Measurements from ENCODE around the gene NPAS3. TPM values are rescaled to one million over a fixed set of nuclear protein-coding genes. Genes with fewer than 3 reads are reported as not detected.

NPAS3 gene
- total and polyA plus RNA-seq, 2 of the 8 experiments (the other 6 are each of a cell fraction or from before 2014, with no cell fraction given) = 0.11 to 0.60 TPM

DNA sequence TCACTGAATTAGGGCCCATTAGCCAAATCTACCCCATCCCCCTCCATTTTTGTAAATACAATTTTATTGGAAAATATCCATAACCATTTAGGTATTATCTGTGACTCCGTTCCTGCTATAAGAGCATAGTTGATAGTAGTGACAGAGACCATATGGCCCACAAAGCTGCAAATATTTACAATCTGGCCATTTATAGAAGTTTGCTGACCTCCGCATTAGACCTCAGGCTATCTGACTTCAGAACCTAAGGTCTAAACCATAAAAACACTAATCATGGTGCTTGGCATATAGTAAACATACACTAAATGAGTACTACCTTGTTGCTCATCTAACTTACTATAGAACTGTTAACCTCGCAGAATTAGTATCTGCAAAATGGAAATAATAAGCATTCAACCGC lies 124.8 kb downstream of the NPAS3 start (continued):
- TF ChIP-seq, protein P1, sequence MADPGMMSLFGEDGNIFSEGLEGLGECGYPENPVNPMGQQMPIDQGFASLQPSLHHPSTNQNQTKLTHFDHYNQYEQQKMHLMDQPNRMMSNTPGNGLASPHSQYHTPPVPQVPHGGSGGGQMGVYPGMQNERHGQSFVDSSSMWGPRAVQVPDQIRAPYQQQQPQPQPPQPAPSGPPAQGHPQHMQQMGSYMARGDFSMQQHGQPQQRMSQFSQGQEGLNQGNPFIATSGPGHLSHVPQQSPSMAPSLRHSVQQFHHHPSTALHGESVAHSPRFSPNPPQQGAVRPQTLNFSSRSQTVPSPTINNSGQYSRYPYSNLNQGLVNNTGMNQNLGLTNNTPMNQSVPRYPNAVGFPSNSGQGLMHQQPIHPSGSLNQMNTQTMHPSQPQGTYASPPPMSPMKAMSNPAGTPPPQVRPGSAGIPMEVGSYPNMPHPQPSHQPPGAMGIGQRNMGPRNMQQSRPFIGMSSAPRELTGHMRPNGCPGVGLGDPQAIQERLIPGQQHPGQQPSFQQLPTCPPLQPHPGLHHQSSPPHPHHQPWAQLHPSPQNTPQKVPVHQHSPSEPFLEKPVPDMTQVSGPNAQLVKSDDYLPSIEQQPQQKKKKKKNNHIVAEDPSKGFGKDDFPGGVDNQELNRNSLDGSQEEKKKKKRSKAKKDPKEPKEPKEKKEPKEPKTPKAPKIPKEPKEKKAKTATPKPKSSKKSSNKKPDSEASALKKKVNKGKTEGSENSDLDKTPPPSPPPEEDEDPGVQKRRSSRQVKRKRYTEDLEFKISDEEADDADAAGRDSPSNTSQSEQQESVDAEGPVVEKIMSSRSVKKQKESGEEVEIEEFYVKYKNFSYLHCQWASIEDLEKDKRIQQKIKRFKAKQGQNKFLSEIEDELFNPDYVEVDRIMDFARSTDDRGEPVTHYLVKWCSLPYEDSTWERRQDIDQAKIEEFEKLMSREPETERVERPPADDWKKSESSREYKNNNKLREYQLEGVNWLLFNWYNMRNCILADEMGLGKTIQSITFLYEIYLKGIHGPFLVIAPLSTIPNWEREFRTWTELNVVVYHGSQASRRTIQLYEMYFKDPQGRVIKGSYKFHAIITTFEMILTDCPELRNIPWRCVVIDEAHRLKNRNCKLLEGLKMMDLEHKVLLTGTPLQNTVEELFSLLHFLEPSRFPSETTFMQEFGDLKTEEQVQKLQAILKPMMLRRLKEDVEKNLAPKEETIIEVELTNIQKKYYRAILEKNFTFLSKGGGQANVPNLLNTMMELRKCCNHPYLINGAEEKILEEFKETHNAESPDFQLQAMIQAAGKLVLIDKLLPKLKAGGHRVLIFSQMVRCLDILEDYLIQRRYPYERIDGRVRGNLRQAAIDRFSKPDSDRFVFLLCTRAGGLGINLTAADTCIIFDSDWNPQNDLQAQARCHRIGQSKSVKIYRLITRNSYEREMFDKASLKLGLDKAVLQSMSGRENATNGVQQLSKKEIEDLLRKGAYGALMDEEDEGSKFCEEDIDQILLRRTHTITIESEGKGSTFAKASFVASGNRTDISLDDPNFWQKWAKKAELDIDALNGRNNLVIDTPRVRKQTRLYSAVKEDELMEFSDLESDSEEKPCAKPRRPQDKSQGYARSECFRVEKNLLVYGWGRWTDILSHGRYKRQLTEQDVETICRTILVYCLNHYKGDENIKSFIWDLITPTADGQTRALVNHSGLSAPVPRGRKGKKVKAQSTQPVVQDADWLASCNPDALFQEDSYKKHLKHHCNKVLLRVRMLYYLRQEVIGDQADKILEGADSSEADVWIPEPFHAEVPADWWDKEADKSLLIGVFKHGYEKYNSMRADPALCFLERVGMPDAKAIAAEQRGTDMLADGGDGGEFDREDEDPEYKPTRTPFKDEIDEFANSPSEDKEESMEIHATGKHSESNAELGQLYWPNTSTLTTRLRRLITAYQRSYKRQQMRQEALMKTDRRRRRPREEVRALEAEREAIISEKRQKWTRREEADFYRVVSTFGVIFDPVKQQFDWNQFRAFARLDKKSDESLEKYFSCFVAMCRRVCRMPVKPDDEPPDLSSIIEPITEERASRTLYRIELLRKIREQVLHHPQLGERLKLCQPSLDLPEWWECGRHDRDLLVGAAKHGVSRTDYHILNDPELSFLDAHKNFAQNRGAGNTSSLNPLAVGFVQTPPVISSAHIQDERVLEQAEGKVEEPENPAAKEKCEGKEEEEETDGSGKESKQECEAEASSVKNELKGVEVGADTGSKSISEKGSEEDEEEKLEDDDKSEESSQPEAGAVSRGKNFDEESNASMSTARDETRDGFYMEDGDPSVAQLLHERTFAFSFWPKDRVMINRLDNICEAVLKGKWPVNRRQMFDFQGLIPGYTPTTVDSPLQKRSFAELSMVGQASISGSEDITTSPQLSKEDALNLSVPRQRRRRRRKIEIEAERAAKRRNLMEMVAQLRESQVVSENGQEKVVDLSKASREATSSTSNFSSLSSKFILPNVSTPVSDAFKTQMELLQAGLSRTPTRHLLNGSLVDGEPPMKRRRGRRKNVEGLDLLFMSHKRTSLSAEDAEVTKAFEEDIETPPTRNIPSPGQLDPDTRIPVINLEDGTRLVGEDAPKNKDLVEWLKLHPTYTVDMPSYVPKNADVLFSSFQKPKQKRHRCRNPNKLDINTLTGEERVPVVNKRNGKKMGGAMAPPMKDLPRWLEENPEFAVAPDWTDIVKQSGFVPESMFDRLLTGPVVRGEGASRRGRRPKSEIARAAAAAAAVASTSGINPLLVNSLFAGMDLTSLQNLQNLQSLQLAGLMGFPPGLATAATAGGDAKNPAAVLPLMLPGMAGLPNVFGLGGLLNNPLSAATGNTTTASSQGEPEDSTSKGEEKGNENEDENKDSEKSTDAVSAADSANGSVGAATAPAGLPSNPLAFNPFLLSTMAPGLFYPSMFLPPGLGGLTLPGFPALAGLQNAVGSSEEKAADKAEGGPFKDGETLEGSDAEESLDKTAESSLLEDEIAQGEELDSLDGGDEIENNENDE (IDR thresholded peaks at IDR 0.05; ENCODE audit: insufficient replicate concordance, low read length) = no peak
- TF ChIP-seq SIX5 (IDR thresholded peaks at IDR 0.05; ENCODE audit: low read depth, low read length) = no peak
- TF ChIP-seq SIRT6 (IDR thresholded peaks at IDR 0.05; ENCODE audit: low read length) = no peak
- TF ChIP-seq POU5F1 (IDR thresholded peaks at IDR 0.05; ENCODE audit: low read depth, low read length) = no peak
- no peak for TF ChIP-seq RFX5 (IDR thresholded peaks at IDR 0.05; ENCODE audit: borderline replicate concordance, low read depth, low read length)
- TF ChIP-seq YY1 (IDR thresholded peaks at IDR 0.05; ENCODE audit: low read depth, low read length) = no peak
- TF ChIP-seq, protein P2, sequence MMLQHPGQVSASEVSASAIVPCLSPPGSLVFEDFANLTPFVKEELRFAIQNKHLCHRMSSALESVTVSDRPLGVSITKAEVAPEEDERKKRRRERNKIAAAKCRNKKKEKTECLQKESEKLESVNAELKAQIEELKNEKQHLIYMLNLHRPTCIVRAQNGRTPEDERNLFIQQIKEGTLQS (IDR thresholded peaks at IDR 0.05; ENCODE audit: insufficient read depth, low read depth, low read length) = no peak
- TF ChIP-seq, protein P3, sequence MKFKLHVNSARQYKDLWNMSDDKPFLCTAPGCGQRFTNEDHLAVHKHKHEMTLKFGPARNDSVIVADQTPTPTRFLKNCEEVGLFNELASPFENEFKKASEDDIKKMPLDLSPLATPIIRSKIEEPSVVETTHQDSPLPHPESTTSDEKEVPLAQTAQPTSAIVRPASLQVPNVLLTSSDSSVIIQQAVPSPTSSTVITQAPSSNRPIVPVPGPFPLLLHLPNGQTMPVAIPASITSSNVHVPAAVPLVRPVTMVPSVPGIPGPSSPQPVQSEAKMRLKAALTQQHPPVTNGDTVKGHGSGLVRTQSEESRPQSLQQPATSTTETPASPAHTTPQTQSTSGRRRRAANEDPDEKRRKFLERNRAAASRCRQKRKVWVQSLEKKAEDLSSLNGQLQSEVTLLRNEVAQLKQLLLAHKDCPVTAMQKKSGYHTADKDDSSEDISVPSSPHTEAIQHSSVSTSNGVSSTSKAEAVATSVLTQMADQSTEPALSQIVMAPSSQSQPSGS (IDR thresholded peaks at IDR 0.05; ENCODE audit: low read length) = no peak
- no peak for TF ChIP-seq CBX5 (IDR thresholded peaks at IDR 0.05; ENCODE audit: low read depth, low read length)
- TF ChIP-seq CHD2 (IDR thresholded peaks at IDR 0.05; ENCODE audit: low read length) = no peak

All from H1 (cell line).